OCI-LY3 (cell line): ENCODE results near the gene CYTH3.

Experiments used
- EZH2phosphoT487 ChIP-seq: fragments of 200-600 bp; shearing (Covaris generic); IDR thresholded peaks from 2 replicates; pipeline ENCODE4 v1.6.1; 2018; ENCODE audit warnings: antibody characterized with exemption, mixed run types, low read depth
- TF ChIP-seq, protein P1 (sequence below): fragments of 200-600, 300-600 bp; sonication (generic); IDR thresholded peaks from 2 replicates; pipeline ENCODE4 v1.5.1; 2014; ENCODE audit warnings: antibody characterized with exemption, low read length, low read depth

DNA sequence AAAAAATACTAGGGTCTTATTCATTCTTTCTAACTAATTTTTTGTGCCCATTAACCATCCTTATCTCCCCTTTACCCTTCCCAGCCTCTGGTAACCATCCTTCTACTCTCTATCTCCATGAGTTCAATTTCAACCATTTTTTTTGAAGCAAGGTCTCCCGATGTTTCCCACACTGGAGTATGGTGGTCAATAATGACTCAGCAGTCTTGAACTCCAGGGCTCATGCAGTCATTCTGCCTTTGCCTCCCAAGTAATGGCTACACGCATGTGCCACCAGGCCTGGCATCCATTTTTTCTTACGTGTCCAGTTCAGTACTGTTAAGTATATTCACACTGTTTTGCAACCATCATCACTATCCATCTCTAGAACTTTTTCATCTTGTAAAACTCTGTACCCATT, 60.4 kb downstream of the CYTH3 start:
- TF ChIP-seq, protein P1, sequence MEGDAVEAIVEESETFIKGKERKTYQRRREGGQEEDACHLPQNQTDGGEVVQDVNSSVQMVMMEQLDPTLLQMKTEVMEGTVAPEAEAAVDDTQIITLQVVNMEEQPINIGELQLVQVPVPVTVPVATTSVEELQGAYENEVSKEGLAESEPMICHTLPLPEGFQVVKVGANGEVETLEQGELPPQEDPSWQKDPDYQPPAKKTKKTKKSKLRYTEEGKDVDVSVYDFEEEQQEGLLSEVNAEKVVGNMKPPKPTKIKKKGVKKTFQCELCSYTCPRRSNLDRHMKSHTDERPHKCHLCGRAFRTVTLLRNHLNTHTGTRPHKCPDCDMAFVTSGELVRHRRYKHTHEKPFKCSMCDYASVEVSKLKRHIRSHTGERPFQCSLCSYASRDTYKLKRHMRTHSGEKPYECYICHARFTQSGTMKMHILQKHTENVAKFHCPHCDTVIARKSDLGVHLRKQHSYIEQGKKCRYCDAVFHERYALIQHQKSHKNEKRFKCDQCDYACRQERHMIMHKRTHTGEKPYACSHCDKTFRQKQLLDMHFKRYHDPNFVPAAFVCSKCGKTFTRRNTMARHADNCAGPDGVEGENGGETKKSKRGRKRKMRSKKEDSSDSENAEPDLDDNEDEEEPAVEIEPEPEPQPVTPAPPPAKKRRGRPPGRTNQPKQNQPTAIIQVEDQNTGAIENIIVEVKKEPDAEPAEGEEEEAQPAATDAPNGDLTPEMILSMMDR, result no peak
- no peak for TF ChIP-seq EZH2phosphoT487
